Measurements from ENCODE around the gene DEFB116.
"Not testable (repeated sequence)": the region's sequence is repeated elsewhere in the genome, so short reads cannot be mapped to it uniquely, and the experiment has no call there.

DEFB116 gene, protein sequence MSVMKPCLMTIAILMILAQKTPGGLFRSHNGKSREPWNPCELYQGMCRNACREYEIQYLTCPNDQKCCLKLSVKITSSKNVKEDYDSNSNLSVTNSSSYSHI

DNA sequence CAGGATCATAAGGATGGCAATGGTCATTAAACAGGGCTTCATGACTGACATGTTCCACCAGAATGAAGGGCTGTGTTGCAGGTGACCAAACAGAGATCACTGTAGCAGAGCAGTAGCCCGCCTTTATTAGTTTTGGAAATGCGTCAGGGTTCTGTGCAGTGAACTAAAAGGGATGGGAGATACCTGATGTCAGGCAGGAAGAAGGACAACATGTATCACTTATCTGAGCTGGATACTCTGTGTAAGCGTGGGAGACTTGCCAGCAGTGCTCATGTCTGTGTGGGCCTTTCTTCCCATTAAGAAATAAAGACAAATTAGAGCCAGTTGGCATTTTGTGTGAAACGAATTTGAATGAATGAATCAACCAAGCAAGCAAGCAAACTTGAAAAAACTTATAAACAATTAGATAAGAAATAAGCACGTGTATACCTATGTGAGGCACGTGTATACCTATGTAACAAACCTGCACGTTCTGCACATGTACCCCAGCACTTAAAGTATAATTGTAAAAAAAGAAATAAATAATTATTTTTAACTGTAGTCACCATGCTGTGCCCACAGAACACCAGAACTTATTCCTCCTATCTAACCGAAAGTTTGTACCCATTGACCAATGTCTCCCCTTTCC is at the start of gene DEFB116:
Gene DEFB116, minus strand, starts transcription at position 51 of the 628 bp plus-strand sequence. Its CDS starts 0 bp downstream, at position 51.
- DNase-seq, result no peak

DNA sequence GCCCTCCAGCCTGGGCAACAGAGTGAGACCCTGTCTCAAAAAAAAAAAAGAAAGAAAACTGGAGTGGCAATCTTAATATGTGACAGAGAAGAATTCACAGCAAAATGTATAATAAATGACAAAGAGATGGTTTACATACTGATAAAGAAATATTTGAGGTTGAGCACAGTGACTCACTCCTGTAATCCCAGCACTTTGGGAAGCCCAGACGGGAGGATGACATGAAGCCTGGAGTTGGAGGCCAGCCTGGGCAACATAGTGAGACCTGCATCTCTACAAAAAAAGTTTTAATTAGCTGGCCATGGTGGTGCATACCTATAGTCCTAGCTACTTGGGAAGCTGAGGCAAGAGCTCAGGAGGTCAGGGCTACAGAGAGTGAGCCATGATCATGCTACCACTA is 47.6 kb upstream of the DEFB116 start:
- DNase-seq, result no peak

DNA sequence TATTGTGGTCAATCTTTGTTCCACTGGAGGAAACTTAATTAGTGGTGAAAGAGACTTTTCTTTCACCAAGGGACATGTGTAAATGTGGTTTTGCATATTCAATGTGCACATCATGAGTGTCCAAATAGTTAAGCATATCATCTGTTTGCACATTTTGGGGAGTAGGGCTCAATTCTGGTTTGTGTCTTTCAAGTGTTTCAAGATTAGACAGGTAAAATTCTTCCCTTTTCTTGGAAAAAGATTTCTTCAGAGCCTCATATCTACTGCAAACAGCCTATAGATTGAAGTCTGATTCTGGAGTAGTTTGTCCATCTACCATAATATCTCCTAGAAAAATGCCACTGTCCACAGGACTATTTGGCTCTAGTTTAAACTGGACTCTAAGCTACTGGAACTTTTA is 33.1 kb upstream of the DEFB116 start:
- DNase-seq, result no peak

DNA sequence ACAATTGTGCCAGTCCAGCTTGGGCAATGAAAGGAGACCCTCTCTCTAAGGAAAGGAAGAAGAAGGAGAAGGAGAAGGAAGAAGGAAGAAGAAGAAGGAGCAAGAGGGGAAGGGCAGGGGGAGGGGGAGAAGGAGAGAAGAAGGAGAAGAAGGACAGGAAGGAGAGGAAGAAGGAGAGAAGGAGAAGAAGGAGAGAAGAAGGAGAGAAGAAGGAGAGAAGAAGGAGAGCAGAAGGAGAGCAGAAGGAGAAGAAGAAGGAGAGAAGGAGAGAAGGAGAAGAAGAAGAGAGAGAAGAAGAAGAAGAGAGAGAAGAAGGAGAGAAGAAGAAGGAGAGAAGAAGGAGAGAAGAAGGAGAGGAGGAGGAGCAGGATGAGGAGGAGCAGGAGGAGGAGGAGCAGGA is 22.5 kb upstream of the DEFB116 start:
- no peak for DNase-seq

DNA sequence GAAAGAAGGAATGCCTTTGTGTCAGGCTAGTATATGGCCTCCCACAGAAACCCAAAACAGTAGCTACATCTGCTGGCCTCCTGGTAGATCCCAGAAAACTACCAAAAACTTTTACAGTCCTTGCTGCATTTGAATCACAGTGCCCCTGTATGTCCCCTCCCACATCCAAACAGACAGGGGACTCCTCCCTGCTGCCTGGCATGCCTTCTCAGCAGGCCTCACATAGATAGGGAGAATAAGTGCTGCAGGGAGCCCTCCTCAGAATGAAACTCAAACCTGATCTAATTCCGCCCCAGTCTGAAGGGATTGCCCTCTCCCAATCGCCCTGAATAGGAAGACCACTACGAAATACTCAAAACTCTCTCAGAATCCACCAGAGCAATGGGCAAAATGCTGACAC is 14.1 kb upstream of the DEFB116 start:
- DNase-seq, result no peak

DNA sequence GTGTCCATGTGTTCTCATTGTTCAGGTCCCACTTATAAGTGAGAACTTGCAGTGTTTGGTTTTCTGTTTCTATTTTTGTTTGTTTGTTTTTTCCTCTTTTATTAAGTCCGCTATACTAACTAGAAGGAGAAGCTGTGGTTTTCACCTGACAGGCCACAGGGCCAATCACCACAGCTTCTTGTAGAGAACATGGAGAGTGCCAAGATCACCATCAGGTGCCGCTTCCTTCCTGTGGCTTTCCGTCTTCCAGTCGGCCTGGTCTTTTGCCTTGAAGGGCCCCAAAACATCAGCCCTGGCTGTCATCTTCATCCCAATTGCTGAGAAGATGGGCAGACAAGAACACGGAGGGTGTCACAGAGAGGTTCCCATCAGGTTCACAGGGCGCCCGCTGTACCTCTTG is 23.4 kb downstream of the DEFB116 start:
- not testable (repeated sequence) for DNase-seq

DNA sequence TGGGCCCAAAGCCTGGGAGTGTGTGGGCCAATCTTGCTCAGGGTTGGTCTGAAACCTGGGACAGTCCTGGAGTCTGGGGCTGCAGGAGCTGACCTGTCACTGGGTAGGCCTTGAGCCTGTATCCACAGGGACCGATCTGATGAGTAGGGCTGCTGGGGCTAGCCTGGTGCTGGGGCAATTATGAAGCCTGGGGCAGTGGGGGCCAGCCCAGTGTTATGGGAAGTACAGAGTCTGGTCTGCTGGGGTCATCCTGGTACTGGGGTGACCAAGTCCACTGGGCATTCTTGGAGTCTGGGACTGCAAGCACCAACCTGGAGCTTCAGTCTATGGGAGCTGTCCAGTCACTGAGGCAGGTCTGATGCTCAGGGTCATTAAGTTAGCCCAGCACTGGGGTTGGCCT is 30.2 kb downstream of the DEFB116 start:
- no peak for DNase-seq

DNA sequence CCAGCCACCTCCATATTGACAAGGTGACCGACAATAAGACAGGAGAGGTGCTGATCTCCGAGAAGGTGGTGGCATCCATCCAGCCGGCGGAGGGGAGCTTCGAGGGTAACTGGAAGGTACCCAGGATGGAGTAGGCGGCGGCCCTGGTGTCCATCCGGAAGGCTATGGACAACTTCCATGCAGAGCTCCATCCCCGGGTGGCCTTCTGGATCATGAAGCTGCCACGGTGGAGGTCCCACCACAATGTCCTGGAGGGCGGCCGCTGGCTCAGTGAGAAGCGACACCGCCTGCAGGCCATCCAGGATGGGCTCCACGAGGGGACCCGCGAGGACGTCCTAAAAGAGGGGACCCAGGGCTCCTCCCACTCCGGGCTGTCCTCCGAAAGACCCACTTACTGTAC is 33.9 kb downstream of the DEFB116 start:
- DNase-seq, result no peak

DNA sequence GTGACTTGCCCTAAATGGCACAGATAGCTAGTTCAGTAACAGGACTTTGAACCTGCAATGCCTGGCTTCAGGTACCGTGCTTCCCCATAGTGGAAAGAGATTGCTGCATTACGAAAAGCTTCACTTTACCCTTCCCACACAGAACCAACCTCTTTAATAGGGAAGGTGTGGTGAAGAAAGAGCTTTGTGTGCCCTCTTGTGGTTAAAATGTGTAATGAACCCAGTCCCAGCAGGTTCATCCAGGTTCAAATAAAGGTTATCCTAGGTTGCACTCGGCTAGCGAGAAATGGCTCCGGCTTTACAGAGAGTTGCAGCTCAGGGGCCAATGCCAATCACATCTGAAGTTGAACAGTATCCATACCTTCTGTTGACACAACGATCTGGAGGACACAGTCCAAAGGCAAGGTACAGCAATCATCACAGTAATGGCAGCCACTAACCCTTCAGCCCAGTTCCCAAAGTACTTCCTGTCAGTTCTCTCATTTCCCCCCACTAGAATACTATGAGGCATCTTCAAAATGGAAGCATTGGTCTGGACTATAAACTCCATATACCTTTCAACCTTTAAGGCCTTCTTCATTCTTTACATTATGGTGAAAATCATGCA is 48.0 kb downstream of the DEFB116 start:
- DNase-seq, result peak; percentile 15 to 66

DNA sequence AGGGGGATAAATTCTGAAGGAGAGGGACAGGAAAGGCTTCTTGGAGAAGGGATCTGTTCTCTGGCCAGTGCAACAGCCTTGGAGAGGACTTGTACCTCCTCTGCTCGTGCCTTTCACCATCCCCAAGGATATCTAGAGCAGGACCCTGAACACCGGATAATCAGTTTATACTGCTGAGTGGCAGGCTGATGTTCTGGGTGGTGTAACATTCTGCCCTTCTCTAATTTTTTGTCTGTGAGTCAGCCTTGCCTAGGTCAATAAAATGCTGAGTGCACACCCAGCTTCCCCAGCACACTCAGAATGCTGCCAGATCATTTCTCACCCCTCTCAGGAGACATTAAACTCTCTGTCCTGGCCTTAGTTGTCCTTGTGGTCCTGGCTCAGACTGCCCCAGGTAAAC is 51.0 kb downstream of the DEFB116 start, which contains the start of gene DEFB115:
Gene DEFB115, plus strand, starts transcription at position 301 of the 400 bp plus-strand sequence. Its CDS starts 0 bp downstream, at position 301.
- DNase-seq, result no peak

DNA sequence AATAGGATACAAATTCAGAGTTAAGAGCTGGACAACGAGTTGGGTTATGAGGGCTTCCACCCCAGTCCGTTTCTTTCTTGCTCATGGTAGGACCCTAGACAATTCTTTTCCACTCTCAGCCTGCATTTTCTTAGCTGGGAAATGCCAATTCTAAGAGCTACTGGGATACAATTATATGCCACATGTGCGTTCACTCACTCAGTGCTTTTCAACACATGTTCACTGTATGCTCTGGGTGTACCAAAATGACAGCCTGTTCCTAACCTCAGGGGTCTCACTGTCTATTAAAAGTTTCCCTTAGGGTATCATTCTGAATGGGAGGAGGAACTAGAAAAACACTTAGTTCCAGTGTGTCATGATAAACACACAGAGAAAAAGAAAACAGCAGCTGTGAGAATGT is 51.4 kb downstream of the DEFB116 start:
- DNase-seq, result no peak
